GM12891 (cell line): Measurements from ENCODE around the gene EPYC.

Experiments used
- POLR2AphosphoS5 ChIP-seq: IDR thresholded peaks from 2 replicates; pipeline ENCODE4 v1.6.1; 2011; ENCODE audit warnings: low read depth, low read length, control low read depth
- TAF1 ChIP-seq: IDR thresholded peaks from 2 replicates; pipeline ENCODE4 v1.6.1; 2011; ENCODE audit warnings: low read depth, low read length, control low read depth

GRCh38 chr12:90940872-90941499 lies 63.8 kb downstream of the EPYC start:
- TF ChIP-seq POLR2AphosphoS5, result no peak
- TF ChIP-seq TAF1, result no peak
